Fibroblast of lung (primary cell): Measurements from ENCODE around the gene MPRIP. TPM values are rescaled to one million over a fixed set of nuclear protein-coding genes. Genes with fewer than 3 reads are reported as not detected.

Experiments
- DNase-seq, 2 donors: peaks; one replicate each; pipeline versions ENCODE4 v3.0.0 to v3.0.0-alpha.2; 2010; ENCODE audit warnings: low read depth in 2 of 2
- H2AFZ ChIP-seq: 2 replicates; pipeline ENCODE4 v1.5.1; 2012; ENCODE audit warnings: low read length, control low read depth, inconsistent platforms
- H3K27ac ChIP-seq: 2 replicates; pipeline ENCODE4 v1.5.1; 2011; ENCODE audit warnings: low read length, control low read depth; ENCODE audit not compliant: insufficient read depth
- H3K27me3 ChIP-seq: 2 replicates; pipeline ENCODE4 v1.5.1; 2011; ENCODE audit warnings: mild to moderate bottlenecking, low read length; ENCODE audit not compliant: control insufficient read depth, insufficient read depth
- H3K36me3 ChIP-seq: 2 replicates; pipeline ENCODE4 v1.5.1; 2011; ENCODE audit warnings: low read length; ENCODE audit not compliant: control insufficient read depth, insufficient read depth
- H3K4me1 ChIP-seq: 2 replicates; pipeline ENCODE4 v1.5.1; 2011; ENCODE audit warnings: low read length; ENCODE audit not compliant: control insufficient read depth, insufficient read depth; ENCODE audit errors: extremely low read depth
- H3K4me2 ChIP-seq: 2 replicates; pipeline ENCODE4 v1.5.1; 2011; ENCODE audit warnings: low read length, control low read depth; ENCODE audit not compliant: insufficient read depth; ENCODE audit errors: extremely low read depth
- H3K4me3 ChIP-seq, 4 experiments: fragments of 200-600 bp in 1 of 4; sonication (generic) in 1 of 4; replicated peaks in 1 of 4; 2 replicates each; pipeline ENCODE4 v1.5.1; 2011 to 2016; ENCODE audit warnings: low read length in 4 of 4, low read depth in 3 of 4, mild to moderate bottlenecking in 3 of 4, control low read depth in 2 of 4, inconsistent platforms in 1 of 4, mixed read lengths in 1 of 4; ENCODE audit not compliant: insufficient read depth in 1 of 4; ENCODE audit errors: control extremely low read depth in 1 of 4
- H3K79me2 ChIP-seq: 2 replicates; pipeline ENCODE4 v1.5.1; 2012; ENCODE audit warnings: mild to moderate bottlenecking, low read length, inconsistent platforms; ENCODE audit not compliant: control insufficient read depth, insufficient read depth
- H3K9ac ChIP-seq: 2 replicates; pipeline ENCODE4 v1.5.1; 2011; ENCODE audit warnings: mild to moderate bottlenecking, low read length, control low read depth; ENCODE audit not compliant: insufficient read depth
- H3K9me3 ChIP-seq: 2 replicates; pipeline ENCODE4 v1.5.1; 2012; ENCODE audit warnings: low read depth, low read length; ENCODE audit not compliant: control insufficient read depth, insufficient read depth
- H4K20me1 ChIP-seq: 2 replicates; pipeline ENCODE4 v1.5.1; 2011; ENCODE audit warnings: low read length; ENCODE audit not compliant: control insufficient read depth, insufficient read depth; ENCODE audit errors: extremely low read depth
- CTCF ChIP-seq, 2 donors: IDR thresholded peaks in 1 of 2; conservative IDR thresholded peaks in 1 of 2; 1 replicate in 1 of 2; 2 replicates in 1 of 2; pipeline ENCODE4 v1.5.1; 2011 to 2012; ENCODE audit warnings: low read length in 2 of 2, control low read depth in 1 of 2, inconsistent platforms in 1 of 2, low read depth in 1 of 2, mild to moderate bottlenecking in 1 of 2
- EZH2 ChIP-seq: IDR thresholded peaks from 2 replicates; pipeline ENCODE4 v1.5.1; 2012; ENCODE audit warnings: low read length, control low read depth, mild to moderate bottlenecking; ENCODE audit errors: missing control alignments
- polyA plus RNA-seq, 2 donors: library from polyadenylated mRNA; depleted of rRNA in 1 of 2; stranded (reverse) in 1 of 2; unstranded in 1 of 2; fragments of >200 nt; gene quantifications; 2 replicates each; pipeline ENCODE4 v1.2.1, GENCODE V29; 2011 to 2012; ENCODE audit warnings: missing spikeins in 1 of 2
- total RNA-seq: library from RNA; depleted of rRNA; stranded (reverse); fragments of >200 nt; gene quantifications from 2 replicates; pipeline ENCODE4 v1.2.1, GENCODE V29; 2014

The MPRIP gene
- total and polyA plus RNA-seq, 2 donors (not counting 1 experiment from before 2014, with no cell fraction given): 104 to 124 TPM

DNA sequence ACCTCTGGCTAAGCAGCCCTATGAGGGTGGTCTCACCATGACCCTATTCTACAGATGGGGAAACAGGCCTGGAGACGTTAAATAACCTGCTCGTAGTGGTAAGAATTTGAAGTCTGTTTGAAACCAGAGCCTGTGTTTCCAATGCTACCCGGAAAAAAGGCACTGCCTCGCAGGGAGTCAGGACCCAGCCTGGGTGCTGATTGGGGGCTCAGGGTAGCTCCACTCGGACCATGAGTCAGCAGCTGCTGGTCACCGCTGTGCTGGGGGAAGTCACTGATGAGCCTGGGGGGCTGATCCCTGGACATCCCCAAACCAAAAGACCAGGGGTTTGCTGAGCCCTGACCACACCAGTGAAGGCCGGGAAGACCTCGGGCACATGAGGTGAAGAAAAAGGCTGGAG, 173.3 kb downstream of the MPRIP start:
- no peaks in the 10 kb centered on the region for H3K27me3 ChIP-seq
- H4K20me1 ChIP-seq: peaks cover 2% of the 10 kb centered on the region
- no peak overlapping the region for H3K4me3 ChIP-seq
- TF ChIP-seq CTCF (conservative IDR thresholded peaks at IDR 0.05 in 1 of 2, IDR thresholded peaks at IDR 0.05 in 1 of 2; ENCODE audit: low read depth in 1 of 2, low read length in 2 of 2): no peak
- no peak for TF ChIP-seq EZH2
- H2AFZ ChIP-seq: no peak overlapping the region
- peaks cover 42% of the 10 kb centered on the region for H3K36me3 ChIP-seq
- no peaks in the 10 kb centered on the region for H3K9me3 ChIP-seq
- no peaks in the 10 kb centered on the region for H3K4me1 ChIP-seq
- H3K9ac ChIP-seq: no peak overlapping the region
- no peak overlapping the region for H3K27ac ChIP-seq
- DNase-seq: no peak
- no peak overlapping the region for H3K4me2 ChIP-seq
- no peaks in the 10 kb centered on the region for H3K79me2 ChIP-seq

- Histone ChIP-seq H3K79me2 (no peaks in the 10 kb centered on the region), H3K9me3 (no peaks in the 10 kb centered on the region), H3K4me1 (no peaks in the 10 kb centered on the region), H3K27me3 (no peaks in the 10 kb centered on the region), H4K20me1 (peaks cover 2% of the 10 kb centered on the region), H2AFZ (no peak overlapping the region), H3K36me3 (peaks cover 49% of the 10 kb centered on the region), H3K27ac (no peak overlapping the region), H3K4me3 (no peak overlapping the region), H3K4me2 (no peak overlapping the region), H3K9ac (no peak overlapping the region)
- no peak for DNase-seq
- TF ChIP-seq EZH2 (no peak), CTCF (conservative IDR thresholded peaks at IDR 0.05 in 1 of 2, IDR thresholded peaks at IDR 0.05 in 1 of 2; ENCODE audit: low read depth in 1 of 2, low read length in 2 of 2) (no peak)
Observed at GRCh38 chr17:17216236-17216635, 174.0 kb downstream of the MPRIP start.

- Histone ChIP-seq H3K36me3 (peaks cover 52% of the 10 kb centered on the region), H3K4me2 (no peak overlapping the region), H3K27ac (no peak overlapping the region), H3K4me1 (no peaks in the 10 kb centered on the region), H3K9ac (no peak overlapping the region), H3K9me3 (no peaks in the 10 kb centered on the region), H3K4me3 (no peak overlapping the region), H3K79me2 (no peaks in the 10 kb centered on the region), H4K20me1 (peaks cover 2% of the 10 kb centered on the region), H2AFZ (no peak overlapping the region), H3K27me3 (no peaks in the 10 kb centered on the region)
- TF ChIP-seq EZH2 (no peak), CTCF (conservative IDR thresholded peaks at IDR 0.05 in 1 of 2, IDR thresholded peaks at IDR 0.05 in 1 of 2; ENCODE audit: low read depth in 1 of 2, low read length in 2 of 2) (no peak)
- no peak for DNase-seq
Observed at GRCh38 chr17:17216776-17217175, 174.5 kb downstream of the MPRIP start.
